Thyroid gland (tissue), 4 donors: Measurements from ENCODE around the gene TOMM7. TPM values are rescaled to one million over a fixed set of nuclear protein-coding genes. Genes with fewer than 3 reads are reported as not detected.
"Not testable (repeated sequence)": the region's sequence is repeated elsewhere in the genome, so short reads cannot be mapped to it uniquely, and the experiment has no call there.

Experiments
- DNase-seq, 2 donors: peaks; one replicate each; pipeline ENCODE4 v3.0.0-alpha.2; 2019
- H3K27ac ChIP-seq, 3 donors: fragments of 200-600 bp; sonication (generic); 1 replicate in 2 of 3; 2 replicates in 1 of 3; pipeline ENCODE4 v1.5.1; 2016 to 2019; ENCODE audit warnings: mild to moderate bottlenecking in 1 of 3, moderate library complexity in 1 of 3
- H3K27me3 ChIP-seq: fragments of 200-600 bp; sonication (generic); one replicate; pipeline ENCODE4 v1.5.1; 2019
- H3K36me3 ChIP-seq, 2 donors: fragments of 200-600 bp; sonication (generic); one replicate each; pipeline ENCODE4 v1.5.1; 2016 to 2019
- H3K4me1 ChIP-seq, 2 donors: fragments of 200-600 bp; sonication (generic); one replicate each; pipeline ENCODE4 v1.5.1; 2017 to 2019
- H3K4me3 ChIP-seq, 3 donors: fragments of 200-600 bp; sonication (generic); replicated peaks in 1 of 3; 1 replicate in 2 of 3; 2 replicates in 1 of 3; pipeline ENCODE4 v1.5.1; 2016; ENCODE audit warnings: mild to moderate bottlenecking in 1 of 3
- H3K9me3 ChIP-seq: fragments of 200-600 bp; sonication (generic); one replicate; pipeline ENCODE4 v1.5.1; 2017
- POLR2A ChIP-seq, 2 donors: fragments of 450-650 bp; IDR thresholded peaks; one replicate each; pipeline ENCODE4 v1.6.1; 2017; ENCODE audit warnings: antibody characterized with exemption in 2 of 2, mild to moderate bottlenecking in 2 of 2, moderate library complexity in 1 of 2
- WGBS, 2 donors: methylation state at CpG; one replicate each; pipeline ENCODE4 v1.1.5; 2017; 5-methylcytosine and 5-hydroxymethylcytosine counted together
- intact Hi-C: fragments of 100-400 bp; cut with DNase I; formaldehyde crosslinking; loops from one replicate; pipeline ENCODE4 v1.15.1; 2023
- total RNA-seq, 4 donors: library from RNA; depleted of rRNA; stranded (reverse); fragments of >200 nt; gene quantifications; one replicate each; pipeline ENCODE4 v1.2.3, GENCODE V29; 2016
- TF ChIP-seq, protein P1 (sequence below), 6 experiments: fragments of 200-600 bp in 3 of 6; fragments of 450-650 bp in 3 of 6; sonication (generic) in 3 of 6; IDR thresholded peaks; one replicate each; pipeline ENCODE4 v1.5.1; 2016 to 2019; ENCODE audit warnings: antibody characterized with exemption in 6 of 6, mild to moderate bottlenecking in 2 of 6, inconsistent platforms in 1 of 6, moderate library complexity in 1 of 6

TOMM7 gene
- total RNA-seq, 4 donors from 2014 or later = 94.8 to 312 (median 154) TPM

GRCh38 chr7:22809902-22810642 lies 12.6 kb downstream of the TOMM7 start:
- no peak for DNase-seq
- WGBS, 2 donors = 95% methylated on average over 4 of the region's 4 CpGs
- Histone ChIP-seq H3K36me3 (peaks cover 4 to 5% of the 10 kb centered on the region in 2 donors), H3K27me3 (no peaks in the 10 kb centered on the region), H3K4me3 (no peak overlapping the region), H3K4me1 (no peaks in the 10 kb centered on the region), H3K27ac (no peak overlapping the region), H3K9me3 (no peaks in the 10 kb centered on the region)
- intact Hi-C loops = no loop called here
- TF ChIP-seq, protein P1, sequence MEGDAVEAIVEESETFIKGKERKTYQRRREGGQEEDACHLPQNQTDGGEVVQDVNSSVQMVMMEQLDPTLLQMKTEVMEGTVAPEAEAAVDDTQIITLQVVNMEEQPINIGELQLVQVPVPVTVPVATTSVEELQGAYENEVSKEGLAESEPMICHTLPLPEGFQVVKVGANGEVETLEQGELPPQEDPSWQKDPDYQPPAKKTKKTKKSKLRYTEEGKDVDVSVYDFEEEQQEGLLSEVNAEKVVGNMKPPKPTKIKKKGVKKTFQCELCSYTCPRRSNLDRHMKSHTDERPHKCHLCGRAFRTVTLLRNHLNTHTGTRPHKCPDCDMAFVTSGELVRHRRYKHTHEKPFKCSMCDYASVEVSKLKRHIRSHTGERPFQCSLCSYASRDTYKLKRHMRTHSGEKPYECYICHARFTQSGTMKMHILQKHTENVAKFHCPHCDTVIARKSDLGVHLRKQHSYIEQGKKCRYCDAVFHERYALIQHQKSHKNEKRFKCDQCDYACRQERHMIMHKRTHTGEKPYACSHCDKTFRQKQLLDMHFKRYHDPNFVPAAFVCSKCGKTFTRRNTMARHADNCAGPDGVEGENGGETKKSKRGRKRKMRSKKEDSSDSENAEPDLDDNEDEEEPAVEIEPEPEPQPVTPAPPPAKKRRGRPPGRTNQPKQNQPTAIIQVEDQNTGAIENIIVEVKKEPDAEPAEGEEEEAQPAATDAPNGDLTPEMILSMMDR (IDR thresholded peaks at IDR 0.05) = no peak
- no peak for TF ChIP-seq POLR2A (IDR thresholded peaks at IDR 0.05)

DNA sequence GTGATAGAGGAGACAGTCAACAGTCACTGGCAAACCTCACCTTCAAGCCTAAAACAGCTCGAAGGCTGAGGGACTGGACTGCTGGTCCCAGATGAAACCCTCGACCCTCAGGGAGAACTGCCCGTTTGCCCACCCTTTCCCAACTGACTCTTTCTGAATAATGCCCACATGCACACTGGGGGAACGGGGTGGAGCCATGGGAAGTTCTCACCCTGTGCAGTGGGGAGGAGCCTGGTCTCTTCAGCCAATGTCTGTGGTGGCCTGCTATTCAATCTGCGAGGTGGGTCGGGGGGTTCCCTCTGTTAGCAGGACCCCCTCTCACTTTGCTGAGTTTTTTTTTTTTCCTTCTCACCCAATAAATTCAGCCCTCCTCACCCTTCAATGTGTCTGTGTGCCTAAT lies 14.5 kb downstream of the TOMM7 start:
- WGBS, 2 donors = 79 to 83% methylated on average over 6 of the region's 6 CpGs
- Histone ChIP-seq H3K4me1 (no peaks in the 10 kb centered on the region), H3K36me3 (peaks cover 0 to 5% of the 10 kb centered on the region in 2 donors), H3K27ac (no peak overlapping the region), H3K9me3 (no peaks in the 10 kb centered on the region), H3K27me3 (no peaks in the 10 kb centered on the region), H3K4me3 (no peak overlapping the region)
- intact Hi-C loops = no loop called here
- no peak for DNase-seq
- TF ChIP-seq, protein P1 (IDR thresholded peaks at IDR 0.05) = no peak
- TF ChIP-seq POLR2A (IDR thresholded peaks at IDR 0.05) = no peak

GRCh38 chr7:22806752-22807151 lies 15.9 kb downstream of the TOMM7 start:
- no peak for DNase-seq
- Histone ChIP-seq H3K36me3 (peaks cover 0 to 3% of the 10 kb centered on the region in 2 donors), H3K4me3 (no peak overlapping the region), H3K27me3 (no peaks in the 10 kb centered on the region), H3K4me1 (no peaks in the 10 kb centered on the region), H3K27ac (no peak overlapping the region), H3K9me3 (no peaks in the 10 kb centered on the region)
- 94 to 95% methylated on average over 4 of the region's 4 CpGs for WGBS, 2 donors
- TF ChIP-seq POLR2A (IDR thresholded peaks at IDR 0.05) = no peak
- TF ChIP-seq, protein P1 (IDR thresholded peaks at IDR 0.05) = no peak
- intact Hi-C loops = no loop called here

DNA sequence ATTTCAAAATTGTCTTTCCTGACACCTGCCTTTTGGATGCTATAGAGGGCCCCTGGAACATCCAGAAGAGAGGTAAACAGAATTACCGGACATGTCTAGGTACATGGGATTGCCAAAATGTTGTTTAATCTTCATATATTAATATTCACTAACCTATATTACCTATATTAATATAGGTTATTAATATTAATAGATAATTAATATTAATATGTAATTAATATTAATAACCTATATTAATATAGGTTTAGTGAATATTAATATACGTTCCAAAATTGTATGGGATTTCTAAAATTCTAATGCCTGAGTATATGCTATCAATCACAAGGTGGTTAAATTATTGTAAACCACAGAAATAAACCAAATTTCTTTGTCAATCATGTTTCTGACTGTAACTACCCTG lies 17.4 kb downstream of the TOMM7 start:
- intact Hi-C loops = no loop called here
- no peak overlapping the region for H3K27ac ChIP-seq
- TF ChIP-seq POLR2A (IDR thresholded peaks at IDR 0.05) = no peak
- TF ChIP-seq, protein P1 (IDR thresholded peaks at IDR 0.05) = no peak
- no peaks in the 10 kb centered on the region for H3K9me3 ChIP-seq
- H3K36me3 ChIP-seq = no peaks in the 10 kb centered on the region
- no peak for DNase-seq
- no peaks in the 10 kb centered on the region for H3K27me3 ChIP-seq
- 89% methylated on average over 2 of the region's 2 CpGs for WGBS, 2 donors
- H3K4me3 ChIP-seq = no peak overlapping the region
- no peaks in the 10 kb centered on the region for H3K4me1 ChIP-seq

- H3K36me3 ChIP-seq, H3K4me1 ChIP-seq, H3K9me3 ChIP-seq, H3K4me3 ChIP-seq, DNase-seq, H3K27me3 ChIP-seq, H3K27ac ChIP-seq, intact Hi-C loops: not testable (repeated sequence)
- 83 to 84% methylated on average over 4 of the region's 4 CpGs for WGBS, 2 donors
These were observed 19.8 kb downstream of the TOMM7 start for GRCh38 chr7:22802831-22803230.
